ENCODE results near the gene RBSN.

DNA sequence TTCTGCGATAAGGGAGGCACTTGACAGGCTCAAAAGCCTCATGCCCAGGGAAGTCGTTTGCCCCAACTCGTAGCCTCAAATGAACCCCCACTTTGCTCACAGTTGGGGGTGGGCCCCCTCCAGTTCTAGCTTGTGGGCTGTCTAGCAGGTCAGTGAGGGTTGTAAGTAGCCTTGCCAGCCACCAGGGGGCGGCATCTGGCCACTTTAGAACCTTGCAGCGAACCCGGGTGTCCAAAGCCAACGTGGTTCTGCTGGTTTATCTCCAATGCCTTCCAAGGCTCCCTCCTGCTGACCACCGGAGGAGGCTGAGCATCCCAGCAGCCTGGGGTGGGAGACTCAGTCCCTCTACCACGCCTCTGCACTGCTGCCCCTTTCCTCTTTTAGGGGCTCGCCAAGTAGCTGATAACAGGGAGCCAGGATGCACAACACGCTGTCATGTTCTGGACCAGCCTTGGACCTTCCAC lies 9.2 kb upstream of the RBSN start:
- TF ChIP-seq, protein P1, sequence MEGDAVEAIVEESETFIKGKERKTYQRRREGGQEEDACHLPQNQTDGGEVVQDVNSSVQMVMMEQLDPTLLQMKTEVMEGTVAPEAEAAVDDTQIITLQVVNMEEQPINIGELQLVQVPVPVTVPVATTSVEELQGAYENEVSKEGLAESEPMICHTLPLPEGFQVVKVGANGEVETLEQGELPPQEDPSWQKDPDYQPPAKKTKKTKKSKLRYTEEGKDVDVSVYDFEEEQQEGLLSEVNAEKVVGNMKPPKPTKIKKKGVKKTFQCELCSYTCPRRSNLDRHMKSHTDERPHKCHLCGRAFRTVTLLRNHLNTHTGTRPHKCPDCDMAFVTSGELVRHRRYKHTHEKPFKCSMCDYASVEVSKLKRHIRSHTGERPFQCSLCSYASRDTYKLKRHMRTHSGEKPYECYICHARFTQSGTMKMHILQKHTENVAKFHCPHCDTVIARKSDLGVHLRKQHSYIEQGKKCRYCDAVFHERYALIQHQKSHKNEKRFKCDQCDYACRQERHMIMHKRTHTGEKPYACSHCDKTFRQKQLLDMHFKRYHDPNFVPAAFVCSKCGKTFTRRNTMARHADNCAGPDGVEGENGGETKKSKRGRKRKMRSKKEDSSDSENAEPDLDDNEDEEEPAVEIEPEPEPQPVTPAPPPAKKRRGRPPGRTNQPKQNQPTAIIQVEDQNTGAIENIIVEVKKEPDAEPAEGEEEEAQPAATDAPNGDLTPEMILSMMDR (IDR thresholded peaks at IDR 0.05) = peak; percentile 90
- TF ChIP-seq EZH2 (IDR thresholded peaks at IDR 0.05; ENCODE audit: borderline replicate concordance, insufficient read depth, low read depth, low read length, poor library complexity, severe bottlenecking) = no peak

Measured in B cell (primary cell).